GM18519 (cell line): ENCODE results near the gene CCDC171.

Source experiments
- ATAC-seq: cut with Tn5 transposase; IDR thresholded peaks from one replicate; pipeline ENCODE4 v1.9.1; 2021; ENCODE audit warnings: mild to moderate bottlenecking, moderate library complexity; ENCODE audit not compliant: unreplicated experiment, low FRiP score

CCDC171 gene

DNA sequence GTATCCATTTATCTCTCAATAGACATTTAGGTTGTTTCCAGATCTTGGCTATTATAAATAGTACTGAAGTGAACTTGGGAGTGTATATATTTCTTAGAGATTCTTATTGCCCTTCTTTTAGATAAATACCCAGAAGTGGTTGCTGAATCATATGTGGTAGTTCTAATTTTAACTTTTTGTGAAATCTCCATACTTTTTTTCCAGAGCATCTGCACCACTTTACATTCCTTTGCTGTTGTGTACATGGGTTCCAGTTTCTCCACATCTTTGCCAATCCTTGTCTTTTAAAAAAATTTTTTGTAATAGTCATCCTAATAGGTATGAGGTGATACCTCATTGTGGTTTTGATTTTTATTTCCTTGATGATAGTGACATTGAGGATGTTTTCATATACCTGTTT is 303.7 kb downstream of the CCDC171 start:
- no peak for ATAC-seq

DNA sequence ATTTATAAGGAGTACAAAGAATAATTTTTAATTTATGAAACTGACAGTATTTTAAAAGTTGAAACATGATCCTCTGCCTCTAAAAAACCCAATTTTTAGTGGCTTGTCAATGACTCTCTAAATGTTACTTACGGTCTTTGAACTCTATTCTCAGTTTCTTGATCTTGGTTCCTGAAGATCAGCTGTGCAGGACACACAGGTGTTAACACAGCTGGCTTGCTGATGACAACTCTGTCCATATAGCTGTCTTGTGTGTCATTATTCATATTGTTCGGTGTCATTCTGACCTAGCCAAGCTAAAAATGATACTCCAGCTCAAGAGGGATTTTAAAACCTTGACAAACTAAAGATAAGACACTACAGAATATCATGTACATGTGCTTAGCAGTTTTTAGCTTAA is 314.5 kb downstream of the CCDC171 start:
- ATAC-seq = no peak

DNA sequence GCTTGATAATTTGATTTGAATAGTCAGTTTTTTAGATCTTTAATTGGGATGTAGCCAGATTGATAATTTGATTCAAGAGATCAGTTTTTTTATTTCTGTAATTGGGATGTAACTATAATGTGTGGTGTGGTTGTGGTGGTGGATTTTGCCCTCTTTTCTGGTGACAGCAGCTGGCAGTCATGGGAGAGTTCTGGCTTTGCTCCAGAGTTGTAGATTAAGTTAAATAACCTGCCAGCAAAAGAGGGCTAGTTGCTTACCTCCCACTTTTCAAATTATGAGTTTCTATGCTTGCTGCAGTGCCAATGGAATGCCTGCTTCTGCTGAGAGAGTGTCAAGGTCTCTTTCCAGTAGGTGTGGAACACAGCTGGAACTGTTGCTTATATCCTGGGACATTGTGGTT is 315.1 kb downstream of the CCDC171 start:
- no peak for ATAC-seq

DNA sequence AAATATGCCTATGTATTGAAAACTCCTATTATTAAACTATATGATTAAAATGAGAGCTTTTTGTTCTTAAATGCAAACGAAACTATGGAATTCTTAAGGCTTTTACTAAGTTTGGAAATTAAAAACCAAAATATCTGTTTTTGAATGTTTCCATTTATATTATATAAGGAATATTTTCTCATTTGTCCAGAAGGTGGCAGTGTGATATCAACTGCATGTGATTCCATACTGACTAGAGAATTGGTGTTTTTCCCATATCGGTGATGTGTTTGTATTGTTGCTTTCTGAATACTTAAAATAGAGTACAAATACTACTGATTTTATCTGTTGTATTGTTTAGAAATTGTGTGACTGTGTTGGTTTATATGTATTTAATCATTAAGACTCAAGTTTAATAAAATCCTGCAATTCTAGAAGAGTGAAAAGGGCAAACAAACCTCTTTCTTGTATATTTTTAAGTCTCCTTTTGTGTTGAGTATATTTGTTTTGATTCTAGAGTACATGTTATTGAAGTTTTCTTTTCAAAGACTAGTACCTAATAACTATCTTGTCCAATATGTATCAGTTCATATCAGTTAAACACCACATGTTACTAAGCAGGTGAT is 320.8 kb downstream of the CCDC171 start:
- no peak for ATAC-seq

DNA sequence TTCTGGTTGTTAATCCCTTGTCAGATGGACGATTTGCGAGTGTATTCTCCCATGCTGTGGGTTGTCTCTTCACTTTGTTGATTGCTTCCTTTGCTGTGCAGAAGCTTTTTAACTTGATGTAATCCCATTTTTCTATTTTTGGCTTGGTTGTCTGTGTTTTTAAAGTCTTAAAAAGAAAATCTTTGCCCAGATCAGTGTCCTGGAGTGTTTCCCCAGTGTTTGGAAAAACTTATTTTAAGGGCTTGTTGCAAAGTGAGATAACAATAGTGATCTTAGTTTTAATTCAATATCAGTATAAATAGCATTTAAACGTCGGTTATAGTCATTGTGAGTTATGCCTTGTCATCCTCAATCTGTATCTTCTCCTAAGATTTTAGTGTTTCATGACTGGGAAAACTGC is 329.5 kb downstream of the CCDC171 start:
- no peak for ATAC-seq

DNA sequence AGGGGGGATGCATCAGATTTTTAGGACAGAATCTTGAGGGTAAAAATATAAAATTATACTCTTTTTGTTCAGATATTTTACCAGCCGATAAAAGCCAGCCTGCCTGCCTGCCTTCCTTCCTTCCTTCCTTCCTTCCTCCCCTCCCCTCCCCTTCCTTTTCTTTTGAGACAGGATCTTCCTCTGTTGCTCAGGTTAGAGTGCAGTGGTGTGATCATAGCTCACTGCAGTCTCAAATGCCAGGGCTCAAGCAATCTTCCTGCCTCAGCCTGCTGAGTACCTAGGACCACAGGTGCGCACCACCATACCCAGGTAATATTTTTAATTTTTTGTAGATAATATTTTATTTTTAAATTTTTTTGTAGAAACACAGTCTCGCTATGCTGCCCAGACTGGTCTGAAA is 330.0 kb downstream of the CCDC171 start:
- ATAC-seq = no peak

DNA sequence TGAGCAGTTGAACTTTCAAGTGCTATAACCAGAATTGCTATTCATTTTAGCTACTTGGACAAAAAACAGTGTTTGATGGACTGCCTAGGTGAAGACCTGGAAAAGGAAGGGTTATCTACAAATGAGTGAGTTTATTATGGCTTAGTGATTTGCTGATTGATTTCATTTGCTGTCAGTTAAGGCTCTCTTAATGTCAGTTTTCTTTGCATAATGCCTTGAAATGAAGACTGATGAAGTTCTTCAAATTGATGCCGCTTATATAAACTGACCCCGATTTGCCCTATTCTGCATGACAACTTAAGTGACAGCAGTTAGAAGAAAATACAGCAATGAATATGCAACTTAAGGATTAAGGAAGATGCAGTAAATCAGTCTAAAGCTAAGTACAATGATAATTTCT is 332.6 kb downstream of the CCDC171 start:
- ATAC-seq = no peak

DNA sequence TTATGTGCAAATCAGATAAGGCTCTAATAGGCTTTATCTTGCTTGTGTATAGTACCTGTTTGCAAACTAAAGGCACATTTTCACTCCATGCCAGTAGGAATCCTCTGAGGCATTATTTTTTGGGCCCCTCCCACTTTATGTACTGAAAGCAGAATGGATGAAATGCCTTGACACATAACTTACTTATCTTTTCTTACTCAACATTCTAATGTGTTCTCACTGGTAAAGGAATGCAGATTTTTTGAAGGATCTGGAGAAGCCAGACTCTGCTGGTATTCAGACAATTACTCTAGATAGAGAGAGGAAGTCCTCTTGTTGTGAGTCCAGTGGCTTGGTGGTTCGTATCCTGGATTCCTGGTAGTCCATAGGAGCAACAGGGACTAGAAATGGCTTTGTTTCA is 336.7 kb downstream of the CCDC171 start:
- no peak for ATAC-seq

DNA sequence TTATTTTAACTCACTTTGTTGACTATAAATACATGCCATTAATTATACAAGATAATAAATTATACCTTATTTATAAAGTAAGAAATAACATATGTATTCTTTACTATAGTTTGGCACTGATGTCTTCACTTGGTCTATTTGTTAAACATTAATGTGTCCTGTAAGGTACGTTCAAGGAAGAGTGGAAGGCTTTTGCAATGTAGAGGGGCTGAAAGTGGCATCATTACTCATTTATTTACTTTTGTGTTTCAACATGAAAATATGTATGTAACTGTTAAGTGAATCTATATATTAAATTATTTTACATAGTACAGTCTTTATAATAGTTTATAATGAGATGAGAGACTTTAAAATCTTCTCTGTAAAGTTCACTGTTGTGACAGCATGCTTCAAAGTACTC is 348.7 kb downstream of the CCDC171 start:
- ATAC-seq = no peak

DNA sequence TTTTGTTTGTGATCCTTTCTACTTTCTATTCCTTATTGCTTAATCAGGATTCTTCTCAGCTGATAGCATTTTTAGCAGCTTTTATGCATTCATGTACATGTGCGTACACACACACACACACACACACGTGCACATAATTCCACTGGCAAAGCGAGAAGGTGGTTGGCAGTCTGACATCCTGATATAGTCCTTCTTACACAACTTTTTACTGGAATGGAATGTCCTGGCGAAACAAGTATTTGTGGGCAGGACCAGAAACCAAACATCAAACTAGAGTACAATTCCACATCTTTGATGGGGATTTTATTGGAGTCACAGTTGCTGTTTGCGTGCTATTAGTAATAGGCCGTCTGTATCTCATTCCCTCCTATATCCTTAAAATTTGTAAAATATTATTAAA is 356.5 kb downstream of the CCDC171 start:
- ATAC-seq = no peak

DNA sequence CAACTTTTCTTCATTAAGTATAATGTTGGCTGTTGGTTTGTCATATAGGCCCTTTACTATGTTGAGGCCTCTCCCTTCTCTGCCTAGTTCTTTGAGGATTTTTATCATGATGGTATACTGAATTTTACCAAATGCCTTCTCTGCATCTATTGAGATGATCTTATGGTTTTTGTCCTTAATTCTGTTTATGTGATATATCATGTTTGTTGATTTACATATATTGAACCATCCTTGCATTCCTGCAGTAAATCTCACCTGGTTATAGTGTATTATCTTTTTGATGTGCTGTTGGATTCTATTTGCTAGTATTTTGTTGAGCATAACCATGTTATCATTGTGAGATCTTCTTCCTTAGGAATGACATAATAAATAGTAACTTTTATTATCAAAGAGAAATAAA is 362.9 kb downstream of the CCDC171 start:
- no peak for ATAC-seq

DNA sequence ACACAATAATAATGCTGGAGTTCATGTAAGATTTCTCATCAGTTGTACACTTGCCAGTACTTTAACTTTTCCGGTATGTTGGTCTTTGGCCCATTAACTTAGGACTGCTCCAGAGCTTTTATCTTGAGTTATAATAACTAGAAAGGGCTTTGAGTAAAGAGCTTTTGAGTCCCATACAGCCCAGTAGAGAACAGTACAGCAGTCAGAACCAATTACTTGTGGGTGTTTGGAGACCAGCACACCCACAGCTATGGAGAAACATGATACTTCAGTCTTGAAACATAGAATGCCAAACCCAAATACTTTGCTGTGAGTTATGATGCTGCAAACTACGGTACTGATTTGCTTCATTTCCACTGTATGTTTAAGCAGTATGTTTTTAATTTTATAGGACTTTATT is 374.3 kb downstream of the CCDC171 start:
- no peak for ATAC-seq

DNA sequence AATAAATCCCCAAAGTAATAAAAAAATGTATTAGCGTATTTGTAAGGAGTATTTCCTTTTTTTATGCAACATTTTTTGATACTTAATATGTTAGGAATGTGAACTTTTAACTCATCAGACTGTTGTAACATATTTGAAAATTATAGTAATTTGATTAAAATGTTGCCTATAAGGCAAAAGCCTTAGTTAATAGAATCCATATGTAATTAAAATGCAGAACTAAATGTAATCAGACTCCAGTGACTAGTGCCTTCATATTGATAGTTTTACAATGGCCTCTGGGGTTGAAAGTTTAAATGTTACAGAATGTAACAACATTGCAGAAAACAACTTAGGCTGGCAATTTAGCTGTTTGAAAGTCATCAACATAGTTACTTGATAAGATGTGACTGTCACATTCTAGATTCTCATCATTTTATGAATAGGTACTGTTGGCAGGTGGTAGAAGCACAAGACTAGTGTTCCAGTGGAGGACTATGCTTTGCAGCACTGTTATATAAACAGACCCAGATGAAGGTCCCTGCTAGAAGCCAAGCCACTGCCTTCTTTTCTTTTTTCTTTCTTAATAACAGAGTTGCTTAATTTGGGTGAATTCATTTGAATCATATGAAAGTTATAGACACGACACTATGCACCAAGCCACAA is 382.9 kb downstream of the CCDC171 start:
- ATAC-seq = no peak

DNA sequence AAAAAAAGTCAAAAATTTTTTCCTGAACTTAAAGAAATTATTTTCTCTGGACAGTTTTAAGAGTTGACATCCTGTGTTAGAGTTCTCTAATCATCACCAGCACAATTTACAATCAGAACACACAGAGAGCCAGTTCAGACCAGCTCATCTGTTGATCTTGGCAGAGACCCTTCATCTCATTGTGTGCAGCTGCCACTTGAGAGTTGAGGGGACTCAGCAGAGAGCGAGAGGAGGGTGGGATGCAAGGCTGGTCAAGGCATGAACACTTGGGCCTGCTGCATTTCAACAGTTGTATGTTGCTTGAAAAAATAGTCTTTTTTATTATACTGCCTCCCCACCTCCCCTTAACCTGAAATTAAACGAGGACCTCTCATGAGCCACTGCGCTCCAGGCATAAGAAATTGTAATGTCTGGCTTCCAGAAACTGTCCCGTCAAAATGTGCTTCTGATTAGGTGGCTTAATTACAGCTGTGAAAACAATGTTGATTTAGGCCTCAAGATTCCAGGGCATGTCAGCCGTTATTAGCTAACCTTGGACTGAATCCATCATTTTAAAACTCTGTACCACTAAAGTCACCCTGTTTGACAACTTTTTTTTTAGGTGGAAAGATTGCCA is 383.6 kb downstream of the CCDC171 start:
- no peak for ATAC-seq

DNA sequence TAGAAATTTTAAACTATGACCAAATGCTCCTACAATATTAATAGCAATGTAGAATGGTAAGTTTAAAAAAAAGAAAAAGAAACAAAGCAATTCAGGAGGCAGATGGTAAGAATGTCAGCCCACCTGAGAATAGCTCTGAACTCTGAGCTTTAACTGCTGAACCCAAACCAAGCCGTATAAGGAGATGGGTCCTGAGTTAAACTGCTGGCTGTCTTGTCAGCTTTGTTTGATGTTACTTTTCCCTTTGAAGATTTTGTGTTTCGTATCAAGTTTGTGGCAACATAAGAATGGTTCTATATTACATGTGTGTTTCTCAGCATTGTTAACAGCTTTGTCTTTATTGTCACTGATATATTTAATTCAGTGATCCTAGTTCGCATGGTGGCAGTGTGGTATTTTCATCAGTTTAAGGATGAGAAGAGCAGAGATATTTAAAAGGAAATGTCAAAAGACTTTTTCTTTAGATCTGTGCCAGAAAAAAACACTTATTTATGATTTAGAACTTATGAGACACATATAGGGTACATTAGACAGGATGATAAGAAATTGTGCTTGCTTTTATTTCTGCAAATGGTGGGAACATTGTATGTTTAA is 390.1 kb downstream of the CCDC171 start:
- ATAC-seq = no peak

DNA sequence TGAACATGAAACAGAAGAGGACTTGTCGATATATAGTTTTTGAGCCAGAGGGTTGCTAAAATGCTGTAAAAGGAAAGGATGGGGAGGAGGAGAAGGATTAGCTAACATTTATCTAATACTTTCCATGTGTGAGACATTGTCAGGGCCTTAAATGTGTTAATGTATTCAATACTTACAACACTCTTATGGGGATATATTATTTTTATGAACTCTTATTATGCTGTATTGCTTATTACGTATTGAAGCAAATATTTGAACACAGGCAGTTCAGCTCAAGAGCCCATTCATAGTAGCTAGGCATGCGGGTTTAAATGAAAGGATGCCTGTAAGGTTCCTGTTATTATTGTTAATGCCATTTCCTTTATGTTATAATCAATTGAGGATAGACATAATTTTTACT is 391.5 kb downstream of the CCDC171 start:
- ATAC-seq = no peak

DNA sequence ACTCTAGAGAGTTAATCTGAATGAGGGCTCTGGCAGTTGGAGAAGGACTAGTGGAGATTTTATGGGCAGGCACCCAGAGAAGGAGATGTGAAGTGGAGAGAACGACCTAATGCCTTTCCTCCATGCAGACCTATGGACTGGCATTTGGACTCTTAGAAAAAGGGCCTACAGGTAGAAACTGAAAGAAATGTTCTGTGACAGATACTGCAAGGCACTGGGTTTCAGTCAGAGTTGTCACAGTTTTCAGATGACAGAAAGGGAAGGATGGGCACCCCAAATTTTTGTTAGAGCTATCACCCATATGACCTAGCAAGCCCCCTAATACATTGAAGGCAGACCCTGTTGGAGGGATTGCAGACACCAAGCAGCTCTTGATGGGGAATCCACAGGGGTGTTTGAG is 406.8 kb downstream of the CCDC171 start:
- ATAC-seq = no peak

DNA sequence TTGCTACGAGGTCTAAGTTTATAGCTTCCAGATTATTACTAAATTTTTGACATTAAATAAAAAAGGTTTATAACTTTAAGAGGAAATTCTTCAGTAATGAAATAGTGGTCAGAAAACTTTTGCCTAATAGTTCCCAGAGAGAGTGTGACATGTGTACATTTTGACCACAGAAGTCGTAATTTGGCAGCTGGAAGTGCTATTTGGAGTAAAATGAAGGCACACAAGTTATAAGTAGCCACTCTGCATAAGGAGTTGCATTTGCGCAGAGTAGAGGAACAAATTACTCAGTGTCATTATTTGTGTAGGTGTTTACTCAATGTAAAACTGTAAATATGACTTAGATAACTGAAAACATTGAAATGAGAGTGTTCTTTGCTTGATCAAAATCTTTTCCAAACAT is 408.4 kb downstream of the CCDC171 start:
- ATAC-seq = no peak

DNA sequence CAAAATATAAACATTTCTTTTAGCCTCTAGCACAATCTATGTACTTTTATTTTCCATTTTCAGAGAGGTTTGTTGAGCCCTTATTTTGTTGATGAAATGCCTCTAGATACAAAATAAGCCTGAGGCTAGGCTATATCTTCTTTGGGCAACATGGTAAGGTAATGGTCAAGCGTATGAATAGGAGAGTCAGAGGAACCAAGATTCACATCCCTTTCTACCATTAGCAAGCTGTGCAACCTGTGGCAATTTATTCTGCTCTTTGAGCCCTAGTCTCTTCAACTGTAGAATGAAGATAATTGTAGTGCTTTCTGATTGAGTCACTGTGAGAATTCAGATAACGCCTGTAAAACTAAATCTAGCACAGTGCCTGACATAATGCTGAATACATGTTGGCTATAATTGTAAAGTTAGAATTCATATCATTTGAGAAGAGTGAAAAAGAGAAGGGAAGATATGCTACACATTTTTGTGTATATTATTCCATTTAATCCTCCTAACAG is 412.5 kb downstream of the CCDC171 start:
- ATAC-seq = no peak

DNA sequence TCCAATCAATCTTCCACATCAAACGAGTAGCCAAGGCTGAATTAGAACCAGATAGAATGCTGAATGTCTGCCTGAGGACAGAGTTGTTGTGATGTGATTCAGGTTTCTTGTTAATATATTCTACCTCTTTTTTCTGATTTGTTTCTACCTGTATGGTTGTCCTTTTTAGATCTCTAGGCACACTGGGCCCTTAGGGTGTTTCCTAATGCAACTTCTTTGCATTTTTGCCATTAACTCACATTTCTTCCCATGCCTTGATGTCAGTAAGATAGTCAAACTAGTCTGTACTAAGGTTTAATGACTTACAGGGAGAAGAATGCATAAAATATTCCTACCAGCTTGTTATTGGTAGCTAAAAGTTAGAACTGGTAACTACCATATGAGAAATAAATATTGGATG is 413.6 kb downstream of the CCDC171 start:
- ATAC-seq = no peak

DNA sequence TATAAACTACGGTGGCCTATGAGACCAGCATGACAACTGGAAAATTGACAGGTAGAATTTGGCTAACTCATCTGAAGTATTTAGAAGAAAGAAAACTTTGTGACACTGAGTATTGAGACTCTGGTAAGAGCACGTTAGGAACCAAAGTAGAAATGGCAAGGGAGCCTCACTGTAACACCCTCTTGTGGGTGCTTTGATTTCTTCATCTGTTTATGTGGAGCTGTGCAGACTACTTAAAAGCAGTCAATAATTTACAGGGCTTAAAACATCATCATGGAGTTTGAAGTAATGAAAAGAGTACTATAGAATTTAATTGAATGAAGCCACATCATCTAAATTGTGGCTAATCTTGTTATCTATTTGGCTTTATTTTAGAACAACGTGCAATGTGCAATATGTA is 414.2 kb downstream of the CCDC171 start:
- ATAC-seq = no peak

DNA sequence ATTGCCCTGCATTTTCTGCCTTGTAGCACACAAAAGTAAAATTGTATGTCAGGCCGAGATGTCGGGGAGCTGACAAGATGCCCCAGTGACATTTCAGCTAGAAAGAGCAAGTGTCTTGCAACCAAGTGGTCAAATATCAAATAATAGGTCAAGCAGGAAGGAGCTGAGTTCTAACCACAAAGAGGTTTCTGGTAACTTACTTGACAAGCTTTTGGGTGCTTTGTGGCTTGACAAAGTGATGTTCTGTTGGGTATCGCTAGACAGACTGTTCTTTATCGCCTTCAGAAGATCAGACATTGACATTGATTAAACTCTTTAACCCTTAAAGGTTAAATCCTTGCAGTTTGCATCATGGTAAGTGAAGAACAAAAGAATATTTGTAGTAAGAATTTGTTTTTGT is 419.9 kb downstream of the CCDC171 start:
- no peak for ATAC-seq
